NT2/D1 (cell line): ENCODE measurements around the gene TMEM163.

Experiments
- DNase-seq: peaks from one replicate; pipeline ENCODE4 v3.0.0-alpha.2; 2011; ENCODE audit warnings: low read depth, low spot score
- H3K27me3 ChIP-seq: 2 replicates; pipeline ENCODE4 v1.6.0; 2011; ENCODE audit warnings: mild to moderate bottlenecking; ENCODE audit not compliant: insufficient read length, insufficient read depth
- H3K36me3 ChIP-seq: 2 replicates; pipeline ENCODE4 v1.6.1; 2011; ENCODE audit warnings: mild to moderate bottlenecking, low read length, mixed read lengths; ENCODE audit not compliant: insufficient read depth, insufficient read length
- H3K4me1 ChIP-seq: 2 replicates; pipeline ENCODE4 v1.5.1; 2011; ENCODE audit not compliant: insufficient read depth, insufficient read length
- H3K4me3 ChIP-seq: 2 replicates; pipeline ENCODE4 v1.5.1; 2011; ENCODE audit warnings: low read depth; ENCODE audit not compliant: insufficient read length
- H3K9ac ChIP-seq: 2 replicates; pipeline ENCODE4 v1.6.0; 2011; ENCODE audit warnings: low read depth; ENCODE audit not compliant: insufficient read length
- H3K9me3 ChIP-seq: 2 replicates; pipeline ENCODE4 v1.5.1; 2011; ENCODE audit warnings: mild to moderate bottlenecking, low read length; ENCODE audit not compliant: insufficient read depth
- SUZ12 ChIP-seq: IDR thresholded peaks from 2 replicates; pipeline ENCODE4 v1.6.1; 2011; ENCODE audit not compliant: insufficient read length, insufficient read depth; ENCODE audit errors: extremely low read depth
- YY1 ChIP-seq: IDR thresholded peaks from 2 replicates; pipeline ENCODE4 v1.6.1; 2011; ENCODE audit not compliant: insufficient read length, insufficient read depth
- ZNF274 ChIP-seq: IDR thresholded peaks from 2 replicates; pipeline ENCODE4 v1.6.1; 2011; ENCODE audit warnings: mild to moderate bottlenecking, low read depth, low read length

TMEM163 gene

DNA sequence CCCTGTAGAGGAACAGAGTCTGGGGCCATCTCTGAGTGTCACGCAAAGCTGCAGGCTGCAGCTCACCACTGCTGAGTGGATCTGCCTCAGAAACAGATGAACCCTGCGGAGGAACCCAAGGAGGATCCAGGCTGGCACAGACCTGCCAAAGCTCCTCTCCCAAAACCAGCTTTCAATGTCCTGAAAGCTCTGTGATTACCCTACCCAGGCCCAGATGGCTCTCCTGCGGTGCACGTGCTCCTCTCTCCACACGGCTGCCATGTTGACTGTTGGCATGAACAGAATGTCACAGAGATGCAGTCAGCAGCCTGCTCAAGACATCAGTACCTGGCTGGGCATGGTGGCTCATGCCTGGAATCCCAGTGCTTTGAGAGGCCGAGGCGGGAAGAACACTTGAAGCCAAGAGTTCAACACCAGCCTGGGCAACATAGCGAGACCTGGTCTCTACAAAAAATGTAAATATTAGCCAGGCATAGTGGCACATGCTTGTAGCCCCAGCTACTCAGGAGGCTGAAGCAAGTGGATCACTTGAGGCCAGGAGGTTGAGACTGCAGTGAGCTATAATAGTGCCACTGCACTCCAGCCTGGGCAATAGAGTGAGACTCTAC is 248.1 kb downstream of the TMEM163 start:
- H3K9me3 ChIP-seq: no peaks in the 10 kb centered on the region
- TF ChIP-seq SUZ12: no peak
- no peak for DNase-seq
- no peaks in the 10 kb centered on the region for H3K27me3 ChIP-seq
- H3K4me1 ChIP-seq: peaks cover 5% of the 10 kb centered on the region
- no peak overlapping the region for H3K4me3 ChIP-seq
- H3K9ac ChIP-seq: no peak overlapping the region
- H3K36me3 ChIP-seq: no peaks in the 10 kb centered on the region

DNA sequence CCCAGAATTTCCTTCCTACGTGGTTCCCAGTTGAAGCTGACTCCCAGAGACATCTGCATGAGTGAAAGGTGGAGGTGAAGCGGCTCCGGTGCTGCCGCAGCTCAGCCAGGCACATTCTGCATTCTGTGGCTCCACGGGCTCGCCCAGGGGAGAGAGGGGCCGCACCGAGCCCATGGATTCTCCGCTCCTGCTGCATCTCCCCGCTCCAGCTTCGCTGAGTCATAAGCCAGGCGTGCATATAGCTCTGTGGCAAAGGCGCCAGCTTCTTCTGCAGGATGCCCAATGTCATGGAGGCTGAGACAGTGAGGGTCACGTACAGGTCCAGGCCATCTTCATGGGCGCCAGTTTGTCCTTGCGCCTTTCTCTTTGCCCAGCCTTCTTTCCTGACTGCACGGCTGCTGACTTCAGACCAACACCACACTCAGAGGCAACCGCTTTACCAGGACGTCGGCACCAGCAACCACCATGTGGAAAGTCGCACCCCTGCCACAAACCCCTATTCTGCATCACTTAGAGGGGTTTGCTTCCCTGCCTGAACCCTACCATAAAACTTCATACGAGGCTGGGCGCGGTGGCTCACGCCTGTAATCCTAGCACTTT is 249.2 kb downstream of the TMEM163 start:
- DNase-seq: no peak
- H3K9ac ChIP-seq: no peak overlapping the region
- no peaks in the 10 kb centered on the region for H3K27me3 ChIP-seq
- TF ChIP-seq ZNF274 (no peak), SUZ12 (no peak), YY1 (no peak)
- H3K4me1 ChIP-seq: peaks cover 5% of the 10 kb centered on the region
- no peaks in the 10 kb centered on the region for H3K9me3 ChIP-seq
- no peaks in the 10 kb centered on the region for H3K36me3 ChIP-seq
- H3K4me3 ChIP-seq: no peak overlapping the region

DNA sequence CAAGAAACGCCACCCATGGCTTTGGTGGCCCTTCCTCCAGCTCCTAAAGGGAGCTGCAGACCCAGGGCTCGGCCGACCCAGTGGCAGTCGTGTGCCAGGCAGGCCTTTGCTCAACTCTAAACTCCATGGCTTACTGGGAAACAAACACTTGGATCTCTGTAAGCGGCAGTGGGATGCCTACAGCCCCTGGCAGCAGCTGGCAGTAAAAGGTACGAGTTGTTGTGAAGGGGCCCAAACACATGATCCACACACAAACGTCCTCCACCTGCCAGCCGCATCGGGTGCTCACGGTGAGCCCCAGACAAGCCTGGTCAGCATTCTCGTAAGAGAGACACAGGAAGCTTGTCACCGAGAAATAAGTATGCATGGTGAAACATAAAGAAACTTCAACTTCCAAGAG is 250.0 kb downstream of the TMEM163 start:
- no peak for DNase-seq
- no peaks in the 10 kb centered on the region for H3K36me3 ChIP-seq
- no peak overlapping the region for H3K9ac ChIP-seq
- no peaks in the 10 kb centered on the region for H3K9me3 ChIP-seq
- TF ChIP-seq ZNF274 (no peak), YY1 (no peak), SUZ12 (no peak)
- H3K27me3 ChIP-seq: no peaks in the 10 kb centered on the region
- H3K4me3 ChIP-seq: no peak overlapping the region
- H3K4me1 ChIP-seq: peaks cover 5% of the 10 kb centered on the region

DNA sequence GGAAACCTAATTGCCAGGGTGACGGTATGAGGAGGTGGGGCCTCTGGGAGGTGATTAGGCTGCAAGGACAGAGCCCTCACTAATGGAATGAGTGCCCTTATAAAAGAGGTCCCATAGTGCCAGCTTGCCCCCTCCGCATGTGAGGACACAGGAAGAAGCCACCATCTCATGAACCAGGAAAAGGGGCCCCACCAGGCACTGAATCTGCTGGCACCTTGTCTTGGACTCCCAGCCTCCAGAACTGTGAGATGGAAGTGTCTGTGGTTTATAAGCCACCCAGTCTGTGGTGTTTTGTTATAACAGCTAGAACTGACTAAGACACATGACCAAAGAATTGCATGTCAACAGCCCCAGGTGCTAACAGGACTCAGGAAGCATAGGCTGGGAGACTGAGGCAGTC is 250.6 kb downstream of the TMEM163 start:
- H3K36me3 ChIP-seq: no peaks in the 10 kb centered on the region
- no peak for DNase-seq
- TF ChIP-seq SUZ12 (no peak), ZNF274 (no peak), YY1 (no peak)
- H3K9me3 ChIP-seq: no peaks in the 10 kb centered on the region
- peaks cover 5% of the 10 kb centered on the region for H3K4me1 ChIP-seq
- H3K27me3 ChIP-seq: no peaks in the 10 kb centered on the region
- H3K9ac ChIP-seq: no peak overlapping the region
- no peak overlapping the region for H3K4me3 ChIP-seq

DNA sequence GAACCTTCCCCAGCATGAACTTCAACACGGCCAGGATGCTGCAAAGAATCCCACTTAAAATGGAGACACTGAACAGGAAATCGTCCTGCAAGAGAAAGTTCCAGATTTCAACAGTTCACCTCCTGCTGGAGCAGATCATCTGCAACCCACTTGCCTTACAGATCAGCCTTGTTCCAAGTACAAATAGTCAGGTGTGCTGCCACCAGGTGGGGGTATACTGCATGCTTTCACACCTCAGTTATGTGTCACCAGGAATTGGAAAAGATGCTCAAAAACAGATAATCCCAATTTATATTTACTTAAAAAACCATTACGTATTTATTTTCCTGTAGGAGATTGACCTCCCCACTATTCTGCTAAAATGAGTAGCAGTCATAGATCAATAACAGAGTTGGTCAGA is 252.7 kb downstream of the TMEM163 start:
- Histone ChIP-seq H3K36me3 (no peaks in the 10 kb centered on the region), H3K9me3 (no peaks in the 10 kb centered on the region), H3K27me3 (no peaks in the 10 kb centered on the region), H3K4me3 (no peak overlapping the region), H3K4me1 (peaks cover 7% of the 10 kb centered on the region), H3K9ac (no peak overlapping the region)
- peak; percentile 54 for DNase-seq
- TF ChIP-seq SUZ12 (no peak), YY1 (no peak)

DNA sequence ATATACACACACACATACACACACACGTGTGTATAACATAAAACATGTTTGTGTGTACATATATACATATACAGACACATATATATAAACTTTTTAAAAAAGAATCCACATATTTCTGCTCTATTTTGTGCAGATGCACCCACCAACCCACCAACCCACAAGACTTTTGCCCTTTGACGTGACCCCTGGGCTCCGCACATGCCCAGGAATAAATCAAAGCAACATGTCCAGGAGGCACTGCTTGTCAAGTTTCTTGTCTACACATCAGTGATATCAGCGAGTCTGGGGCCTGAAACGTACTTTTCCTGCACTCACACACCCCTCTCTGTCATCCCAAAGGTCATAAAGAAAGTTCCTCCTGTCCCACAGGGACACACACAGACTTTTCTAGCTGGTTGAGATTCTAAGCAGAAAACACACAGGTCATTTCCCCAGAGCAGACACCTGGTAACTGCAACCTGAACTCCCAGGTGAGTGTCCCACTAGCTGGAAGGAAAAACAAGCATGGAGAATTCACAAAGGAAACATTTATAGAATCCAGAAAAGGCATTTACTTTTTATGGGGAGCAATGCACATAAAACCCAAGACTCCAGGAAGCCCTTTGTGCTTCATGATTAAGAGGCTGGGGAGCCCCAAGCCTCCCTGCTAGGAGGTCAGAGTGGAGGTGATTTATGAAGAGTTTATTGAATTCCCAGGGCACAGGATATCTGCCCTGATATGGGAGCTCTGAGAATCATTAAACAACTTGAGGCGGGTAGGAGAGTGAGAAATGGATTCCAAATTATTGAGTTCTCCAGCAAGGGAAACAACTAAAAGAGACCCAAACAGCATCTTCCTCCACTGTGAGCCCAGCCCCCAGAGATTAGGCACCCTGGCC is 253.3 kb downstream of the TMEM163 start:
- H3K27me3 ChIP-seq: no peaks in the 10 kb centered on the region
- no peaks in the 10 kb centered on the region for H3K9me3 ChIP-seq
- no peak overlapping the region for H3K4me3 ChIP-seq
- TF ChIP-seq SUZ12 (no peak), ZNF274 (no peak), YY1 (no peak)
- H3K4me1 ChIP-seq: peaks cover 11% of the 10 kb centered on the region
- H3K36me3 ChIP-seq: no peaks in the 10 kb centered on the region
- no peak overlapping the region for H3K9ac ChIP-seq
- DNase-seq: no peak

DNA sequence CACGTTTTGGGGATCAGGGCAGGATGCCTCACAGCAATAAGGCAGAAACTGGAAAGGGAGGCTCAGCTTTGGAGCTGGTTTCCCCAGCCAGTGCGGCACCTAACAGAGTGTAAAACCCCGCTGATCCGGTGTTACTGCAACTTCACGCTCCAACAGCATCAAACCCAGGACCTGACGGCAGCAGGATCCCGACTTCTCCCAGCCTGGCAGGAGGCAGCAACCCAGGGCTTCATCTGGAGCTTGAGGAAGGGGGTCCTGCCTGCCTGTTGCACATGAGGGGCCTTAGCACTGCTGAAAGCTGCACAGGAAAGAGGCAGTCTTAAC is 255.1 kb downstream of the TMEM163 start:
- H3K27me3 ChIP-seq: no peaks in the 10 kb centered on the region
- DNase-seq: no peak
- H3K9ac ChIP-seq: no peak overlapping the region
- no peaks in the 10 kb centered on the region for H3K9me3 ChIP-seq
- peaks cover 8% of the 10 kb centered on the region for H3K4me1 ChIP-seq
- no peak for TF ChIP-seq SUZ12
- TF ChIP-seq ZNF274: no peak
- TF ChIP-seq YY1: no peak
- no peak overlapping the region for H3K4me3 ChIP-seq
- H3K36me3 ChIP-seq: no peaks in the 10 kb centered on the region
